ENCODE data around the gene RASL10A.

Gene RASL10A

DNA sequence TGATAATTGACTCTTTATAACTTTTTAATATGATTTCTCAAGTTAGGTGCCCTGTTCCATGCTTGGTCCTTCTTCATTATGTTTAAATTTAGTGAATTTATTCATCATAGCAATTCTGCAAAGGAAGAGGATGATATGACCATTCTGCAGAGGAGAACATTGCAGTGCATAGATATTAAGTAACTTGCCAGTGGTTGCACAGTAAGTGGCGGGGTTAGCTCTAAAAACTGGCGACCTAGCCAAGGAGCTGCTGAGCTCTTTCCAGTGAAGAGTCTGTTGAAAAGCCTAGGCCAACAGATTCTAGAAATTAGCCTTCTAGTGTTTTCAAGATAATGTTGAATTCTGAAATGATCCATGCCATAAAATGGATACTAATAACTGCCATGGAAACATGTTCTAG lies 42.9 kb downstream of the RASL10A start:
- TF ChIP-seq MAX (IDR thresholded peaks at IDR 0.05; ENCODE audit: low read depth, low read length) (no peak), CTCF (IDR thresholded peaks at IDR 0.05; ENCODE audit: low read depth, low read length) (no peak), POLR2A (IDR thresholded peaks at IDR 0.05; ENCODE audit: extremely low read depth, insufficient read length) (no peak)
- no peak for DNase-seq (ENCODE audit: low read depth)
- H3K4me3 ChIP-seq (ENCODE audit: low read depth, low read length) = peak overlapping the region; percentile 93

- TF ChIP-seq MYC (IDR thresholded peaks at IDR 0.05; ENCODE audit: low read depth, low read length) (no peak), MAX (IDR thresholded peaks at IDR 0.05; ENCODE audit: low read depth, low read length) (no peak), CTCF (IDR thresholded peaks at IDR 0.05; ENCODE audit: low read depth, low read length) (no peak), POLR2A (IDR thresholded peaks at IDR 0.05; ENCODE audit: extremely low read depth, insufficient read length) (no peak)
- DNase-seq (ENCODE audit: low read depth) = peak; percentile 73
Measured at GRCh38 chr22:29270475-29271271, 44.8 kb downstream of the RASL10A start.

GRCh38 chr22:29269731-29270474 lies 45.6 kb downstream of the RASL10A start:
- peak overlapping the region; percentile 93 for H3K4me3 ChIP-seq (ENCODE audit: low read depth, low read length)
- TF ChIP-seq CTCF (IDR thresholded peaks at IDR 0.05; ENCODE audit: low read depth, low read length) = no peak
- peak; percentile 47 for DNase-seq (ENCODE audit: low read depth)

More at GRCh38 chr22:29270475-29271271, 44.8 kb downstream of the RASL10A start:
- H3K4me3 ChIP-seq (ENCODE audit: low read depth, low read length) = peak overlapping the region; percentile 93

- TF ChIP-seq MYC (IDR thresholded peaks at IDR 0.05; ENCODE audit: low read depth, low read length) (no peak), POLR2A (IDR thresholded peaks at IDR 0.05; ENCODE audit: extremely low read depth, insufficient read length) (no peak), CTCF (IDR thresholded peaks at IDR 0.05; ENCODE audit: low read depth, low read length) (no peak), MAX (IDR thresholded peaks at IDR 0.05; ENCODE audit: low read depth, low read length) (no peak)
- no peak for DNase-seq (ENCODE audit: low read depth)
- H3K4me3 ChIP-seq (ENCODE audit: low read depth, low read length) = peak overlapping the region; percentile 93
Measured at GRCh38 chr22:29269230-29269604, 46.3 kb downstream of the RASL10A start.

DNA sequence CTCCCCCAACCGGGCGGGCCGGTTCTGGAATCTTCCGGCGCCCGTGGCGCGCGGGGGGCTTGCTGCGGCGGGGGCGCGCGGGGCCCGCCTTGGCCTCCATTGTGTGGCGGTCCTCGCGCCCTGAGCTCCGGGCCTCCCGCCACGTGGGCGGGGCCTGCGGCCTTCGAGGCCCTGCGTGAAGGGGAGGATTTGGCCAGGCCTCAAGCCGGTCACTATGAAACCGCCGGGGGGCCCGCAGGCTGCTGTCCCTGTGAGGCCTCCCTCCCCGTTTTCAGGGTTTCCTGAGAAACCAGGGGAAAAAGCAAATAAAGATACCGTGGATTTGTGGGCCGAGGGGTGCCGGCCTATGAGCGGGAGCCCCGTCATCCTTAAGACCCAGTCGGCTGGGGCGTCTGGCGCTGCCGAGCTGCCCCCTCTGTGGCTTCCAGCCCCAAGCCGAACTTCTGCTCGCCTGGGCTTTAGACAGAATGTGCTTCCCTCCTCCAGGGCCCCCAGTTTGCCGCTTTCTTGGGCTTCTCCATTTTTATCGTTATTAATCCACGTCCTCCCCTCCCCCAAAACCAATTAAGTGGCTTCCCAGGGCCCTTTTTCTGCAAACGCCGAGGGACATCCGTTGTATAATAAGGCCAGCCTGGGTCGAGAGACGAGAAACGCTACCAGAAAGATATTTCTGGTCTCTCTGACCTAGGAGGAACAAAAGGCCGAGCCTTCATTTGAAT lies 46.8 kb downstream of the RASL10A start:
- peak; percentile 69 for DNase-seq (ENCODE audit: low read depth)
- TF ChIP-seq CTCF (IDR thresholded peaks at IDR 0.05; ENCODE audit: low read depth, low read length) = no peak
- peak; percentile 37; the same call in 1 of the 2 replicates for TF ChIP-seq MYC (IDR thresholded peaks at IDR 0.05; ENCODE audit: low read depth, low read length)
- H3K4me3 ChIP-seq (ENCODE audit: low read depth, low read length) = peak overlapping the region; percentile 93
